Ishikawa (cell line): Measurements from ENCODE around the gene HTRA3.

Experiments used
- CEBPB ChIP-seq: IDR thresholded peaks from 2 replicates; pipeline ENCODE4 v1.6.1; 2012
- CREB1 ChIP-seq: IDR thresholded peaks from 2 replicates; pipeline ENCODE4 v1.6.1; 2012; ENCODE audit warnings: low read depth
- EGR1 ChIP-seq: IDR thresholded peaks from 2 replicates; pipeline ENCODE4 v1.6.1; 2012
- EP300 ChIP-seq: IDR thresholded peaks from 2 replicates; pipeline ENCODE4 v1.6.1; 2012; ENCODE audit warnings: borderline replicate concordance
- FOXM1 ChIP-seq: IDR thresholded peaks from 2 replicates; pipeline ENCODE4 v1.6.1; 2012; ENCODE audit warnings: low read depth, borderline replicate concordance
- MAX ChIP-seq: IDR thresholded peaks from 2 replicates; pipeline ENCODE4 v1.6.1; 2012
- NFIC ChIP-seq: IDR thresholded peaks from 2 replicates; pipeline ENCODE4 v1.6.1; 2012
- RAD21 ChIP-seq: IDR thresholded peaks from 2 replicates; pipeline ENCODE4 v1.6.1; 2012; ENCODE audit warnings: low read depth
- REST ChIP-seq: IDR thresholded peaks from 2 replicates; pipeline ENCODE4 v1.6.1; 2012; ENCODE audit warnings: low read depth, mild to moderate bottlenecking
- TAF1 ChIP-seq: IDR thresholded peaks from 2 replicates; pipeline ENCODE4 v1.6.1; 2012; ENCODE audit warnings: low read depth, mild to moderate bottlenecking
- TCF12 ChIP-seq: IDR thresholded peaks from 2 replicates; pipeline ENCODE4 v1.6.1; 2012; ENCODE audit warnings: low read depth
- TEAD4 ChIP-seq: IDR thresholded peaks from 2 replicates; pipeline ENCODE4 v1.6.1; 2012
- YY1 ChIP-seq: IDR thresholded peaks from 2 replicates; pipeline ENCODE4 v1.6.1; 2012; ENCODE audit warnings: low read depth
- ZBTB7A ChIP-seq: IDR thresholded peaks from 2 replicates; pipeline ENCODE4 v1.6.1; 2012; ENCODE audit warnings: low read depth
- TF ChIP-seq, protein P1 (sequence below): IDR thresholded peaks from 2 replicates; pipeline ENCODE4 v1.6.1; 2012

The HTRA3 gene

DNA sequence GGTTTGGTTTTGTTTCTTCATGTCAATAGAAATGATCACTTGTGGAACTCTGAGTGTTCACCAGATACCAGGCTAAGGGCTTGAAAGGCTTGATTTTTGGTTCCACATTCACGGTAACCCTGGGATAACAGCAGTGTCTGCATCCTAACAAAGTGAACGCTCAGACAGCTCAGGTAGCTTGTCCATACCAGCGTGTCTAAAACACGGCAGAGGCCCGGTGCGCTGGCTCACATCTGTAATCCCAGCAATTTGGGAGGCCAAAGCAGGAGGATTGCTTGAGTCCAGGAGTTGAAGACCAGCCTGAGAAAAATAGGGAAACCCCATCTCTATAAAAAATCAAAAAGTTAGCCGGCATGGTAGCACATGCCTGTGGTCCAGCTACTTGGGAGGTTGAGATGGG, 49.0 kb downstream of the HTRA3 start:
- TF ChIP-seq, protein P1, sequence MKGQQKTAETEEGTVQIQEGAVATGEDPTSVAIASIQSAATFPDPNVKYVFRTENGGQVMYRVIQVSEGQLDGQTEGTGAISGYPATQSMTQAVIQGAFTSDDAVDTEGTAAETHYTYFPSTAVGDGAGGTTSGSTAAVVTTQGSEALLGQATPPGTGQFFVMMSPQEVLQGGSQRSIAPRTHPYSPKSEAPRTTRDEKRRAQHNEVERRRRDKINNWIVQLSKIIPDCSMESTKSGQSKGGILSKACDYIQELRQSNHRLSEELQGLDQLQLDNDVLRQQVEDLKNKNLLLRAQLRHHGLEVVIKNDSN: no peak
- TF ChIP-seq TCF12 (no peak), NFIC (no peak), ZBTB7A (no peak), TAF1 (no peak), CREB1 (no peak), CEBPB (no peak), YY1 (no peak), MAX (no peak), EGR1 (no peak), EP300 (no peak), FOXM1 (no peak), TEAD4 (no peak), REST (no peak), RAD21 (no peak)

- no peak for TF ChIP-seq YY1
- TF ChIP-seq MAX: no peak
- TF ChIP-seq CREB1: no peak
- TF ChIP-seq ZBTB7A: no peak
- no peak for TF ChIP-seq CEBPB
- TF ChIP-seq TCF12: no peak
- no peak for TF ChIP-seq NFIC
- TF ChIP-seq EGR1: no peak
- no peak for TF ChIP-seq RAD21
- TF ChIP-seq TAF1: no peak
These were observed 49.5 kb downstream of the HTRA3 start for GRCh38 chr4:8319061-8319460.

- TF ChIP-seq, protein P1: no peak
- no peak for TF ChIP-seq MAX
- no peak for TF ChIP-seq REST
- TF ChIP-seq CEBPB: no peak
- TF ChIP-seq EGR1: no peak
- TF ChIP-seq TAF1: no peak
- TF ChIP-seq EP300: no peak
These were observed 50.3 kb downstream of the HTRA3 start for GRCh38 chr4:8319731-8320385.

DNA sequence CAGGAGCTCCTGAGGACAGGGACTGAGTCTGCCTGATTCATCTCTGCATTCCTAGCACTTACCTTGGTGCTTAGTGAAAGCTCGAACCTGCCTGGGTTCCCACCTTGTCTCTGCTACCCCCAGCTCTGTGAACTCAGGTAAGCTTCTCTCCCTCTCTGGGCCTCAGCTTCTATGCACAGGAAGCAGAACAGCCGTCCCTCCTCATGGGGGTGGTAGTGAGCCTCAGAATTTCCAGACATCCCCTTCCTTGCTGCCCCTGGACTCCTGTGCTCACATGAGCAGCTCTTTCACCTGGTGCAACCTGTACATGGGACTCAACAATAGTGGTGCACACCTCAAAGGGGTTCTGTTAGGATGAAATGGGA, 50.8 kb downstream of the HTRA3 start:
- no peak for TF ChIP-seq CEBPB
- peak; percentile 70 for TF ChIP-seq RAD21

GRCh38 chr4:8321220-8321619, 51.7 kb downstream of the HTRA3 start:
- TF ChIP-seq EGR1 (no peak), EP300 (no peak), NFIC (no peak)

GRCh38 chr4:8321771-8322170, 52.2 kb downstream of the HTRA3 start:
- TF ChIP-seq CEBPB (no peak), YY1 (no peak), ZBTB7A (no peak), TAF1 (no peak), FOXM1 (no peak), EP300 (no peak), TCF12 (no peak), REST (no peak), MAX (no peak), CREB1 (no peak), NFIC (no peak), EGR1 (no peak), TEAD4 (no peak), RAD21 (no peak)
- TF ChIP-seq, protein P1: no peak
